CD4-positive, alpha-beta T cell treated with Interferon alpha-2 for 1 hour (primary cell): ENCODE measurements around the gene IL1RAPL1.

Experiments used
- DNase-seq, 2 donors: peaks; one replicate each; pipeline ENCODE4 v3.0.0-alpha.2; 2020 to 2022

IL1RAPL1 gene

GRCh38 chrX:29138003-29138402 lies 550.8 kb downstream of the IL1RAPL1 start:
- DNase-seq = no peak

DNA sequence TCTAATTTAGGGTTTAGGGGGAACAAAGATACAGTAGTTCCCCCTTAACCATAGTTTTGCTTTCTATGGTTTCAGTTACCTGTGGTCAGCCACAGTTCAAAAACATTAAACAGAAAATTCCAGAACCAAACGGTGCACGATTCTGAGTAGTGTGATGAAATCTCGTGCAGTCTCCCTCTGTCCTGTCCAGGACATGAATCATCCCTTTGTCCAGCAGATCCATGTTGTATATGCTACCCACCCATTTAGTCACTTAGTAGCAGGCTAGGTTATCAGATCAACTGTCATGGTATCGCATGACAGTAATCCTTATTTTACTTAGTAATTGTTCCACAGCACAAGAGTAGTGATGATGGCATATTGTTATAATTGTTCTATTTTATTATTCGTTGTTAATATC lies 556.1 kb downstream of the IL1RAPL1 start:
- no peak for DNase-seq

DNA sequence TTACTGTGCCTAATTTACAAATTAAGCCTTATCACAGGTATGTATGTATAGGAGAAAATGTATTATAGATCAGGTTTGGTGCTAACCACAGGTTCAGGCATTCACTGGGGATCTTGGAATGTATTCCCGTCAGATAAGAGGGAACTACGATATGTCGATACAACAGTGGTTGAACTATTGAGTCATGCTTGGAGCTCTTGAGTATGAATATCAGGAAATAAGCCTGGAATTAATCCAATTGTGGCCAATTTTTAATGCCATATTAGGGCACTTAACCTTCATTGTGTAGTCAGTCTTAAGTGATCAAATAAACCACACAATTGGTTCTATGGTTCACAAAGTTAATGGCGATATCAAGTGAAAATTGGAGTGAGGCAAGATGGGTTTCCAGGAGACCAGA lies 556.5 kb downstream of the IL1RAPL1 start:
- DNase-seq = no peak

DNA sequence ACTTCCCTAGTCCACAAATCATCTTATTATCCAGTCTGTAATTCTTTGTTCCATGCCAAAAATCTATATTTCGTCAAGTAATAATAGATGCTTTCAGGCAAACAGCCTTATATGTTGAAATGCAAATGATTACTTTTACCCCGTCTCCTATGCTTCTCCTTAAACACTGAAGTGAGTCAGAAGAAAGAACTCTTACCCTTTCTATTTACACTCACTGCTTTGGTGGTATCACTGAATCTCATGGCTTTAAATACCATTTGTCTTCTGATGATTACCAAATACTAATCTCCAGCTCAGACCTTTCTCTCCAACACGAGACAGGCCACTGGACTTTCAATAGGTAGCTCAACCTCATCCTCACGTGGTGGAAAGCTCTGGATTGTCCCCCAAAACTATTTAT lies 558.1 kb downstream of the IL1RAPL1 start:
- DNase-seq = no peak

- DNase-seq = no peak
These were observed 561.3 kb downstream of the IL1RAPL1 start for GRCh38 chrX:29148511-29148910.

- DNase-seq = no peak
These were observed 568.0 kb downstream of the IL1RAPL1 start for GRCh38 chrX:29155286-29155685.

DNA sequence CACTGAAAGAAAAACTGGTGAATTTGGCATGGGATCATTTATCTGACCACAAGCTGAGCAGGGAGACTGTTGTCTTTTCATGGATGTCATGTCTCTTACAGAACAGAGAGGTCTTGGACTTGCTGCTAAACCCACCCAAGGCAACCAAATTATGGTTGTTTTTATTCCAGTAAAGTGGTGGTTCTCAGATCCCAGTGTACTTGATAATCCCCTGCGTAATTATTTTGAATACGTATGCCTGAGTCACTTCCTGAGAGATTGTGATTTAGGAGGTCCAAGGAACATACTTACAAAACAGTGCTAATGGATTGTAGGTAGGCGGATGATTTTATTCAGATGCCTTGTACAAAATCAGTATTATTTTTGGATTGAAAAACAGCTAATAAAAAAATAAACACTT lies 585.6 kb downstream of the IL1RAPL1 start:
- no peak for DNase-seq

GRCh38 chrX:29187264-29187663 lies 600.0 kb downstream of the IL1RAPL1 start:
- no peak for DNase-seq

DNA sequence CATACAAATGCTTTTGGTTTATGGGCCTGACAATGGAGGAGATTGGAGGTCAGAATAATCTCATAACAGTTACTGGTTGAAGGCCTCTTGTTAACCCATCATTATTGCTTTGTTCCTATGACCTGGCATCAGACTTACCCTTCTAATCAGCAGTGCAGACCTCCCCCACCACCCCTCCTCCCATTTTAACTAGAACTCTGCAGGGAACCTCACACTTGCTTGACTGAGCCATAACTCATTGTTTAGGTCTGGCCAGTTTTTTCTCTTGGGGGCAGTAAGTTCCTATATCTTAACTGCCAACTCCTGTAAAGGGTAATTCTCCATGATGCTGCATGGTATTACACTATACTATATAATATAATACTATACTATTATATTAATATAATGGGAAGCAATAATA lies 609.3 kb downstream of the IL1RAPL1 start:
- no peak for DNase-seq

DNA sequence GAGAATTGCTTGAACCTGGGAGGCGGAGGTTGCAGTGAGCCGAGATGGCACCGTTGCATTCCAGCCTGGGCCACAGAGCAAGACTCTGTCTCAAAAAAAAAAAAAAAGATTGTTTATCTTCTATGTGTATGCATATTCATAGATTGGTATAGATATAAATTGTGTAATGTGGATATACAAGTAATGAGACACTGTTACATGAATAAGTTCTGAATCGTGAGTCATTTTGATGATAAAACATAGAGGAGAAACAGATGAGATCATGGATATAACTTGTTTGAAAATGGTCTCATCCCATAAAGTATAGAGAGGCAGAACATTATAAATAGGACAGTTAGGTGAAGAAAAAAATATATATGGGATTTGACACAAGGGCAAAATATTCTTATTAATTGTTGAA lies 628.0 kb downstream of the IL1RAPL1 start:
- no peak for DNase-seq

- DNase-seq = no peak
These were observed 638.4 kb downstream of the IL1RAPL1 start for GRCh38 chrX:29225670-29226069.

DNA sequence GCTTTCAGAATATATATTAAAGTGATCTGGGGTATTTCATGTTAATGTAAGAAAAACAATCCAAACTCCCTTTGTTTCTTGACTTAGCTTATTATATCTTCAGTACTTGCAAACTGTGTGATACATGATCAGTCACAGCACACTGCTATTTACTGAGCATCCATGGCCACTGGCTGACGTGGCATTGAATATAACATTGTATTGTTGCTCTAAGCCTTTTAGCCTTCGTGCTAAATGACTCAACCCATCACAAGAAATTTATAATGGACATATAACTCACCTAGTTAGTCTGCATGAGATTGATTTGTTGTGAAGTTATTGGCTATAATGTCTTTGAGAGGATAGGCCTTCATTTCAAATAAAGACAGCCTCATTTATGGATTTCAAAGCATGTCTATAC lies 642.6 kb downstream of the IL1RAPL1 start:
- DNase-seq = no peak

GRCh38 chrX:29231800-29232199 lies 644.6 kb downstream of the IL1RAPL1 start:
- no peak for DNase-seq

- no peak for DNase-seq
These were observed 646.4 kb downstream of the IL1RAPL1 start for GRCh38 chrX:29233592-29234183.

DNA sequence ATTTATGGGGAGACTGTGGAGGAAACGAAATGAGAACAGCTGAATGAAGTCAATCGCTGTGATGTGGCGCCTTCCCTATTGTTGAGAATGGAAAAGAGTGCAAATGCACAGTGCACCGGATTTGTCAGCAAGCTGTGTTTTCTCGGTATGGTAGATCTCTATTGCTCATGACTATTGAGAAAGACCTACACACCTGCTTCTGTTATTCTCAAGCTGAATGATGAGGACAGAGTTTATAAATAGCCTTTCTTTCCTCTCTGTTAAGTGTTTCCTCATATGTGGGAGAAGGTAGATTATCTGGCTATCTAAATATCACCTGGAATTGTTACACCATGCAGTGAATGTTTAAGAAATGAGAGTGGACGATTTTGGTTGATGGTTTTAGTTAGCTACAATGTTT lies 650.7 kb downstream of the IL1RAPL1 start:
- no peak for DNase-seq

GRCh38 chrX:29241809-29242208 lies 654.6 kb downstream of the IL1RAPL1 start:
- DNase-seq = no peak

GRCh38 chrX:29242856-29243255 lies 655.6 kb downstream of the IL1RAPL1 start:
- DNase-seq = no peak

DNA sequence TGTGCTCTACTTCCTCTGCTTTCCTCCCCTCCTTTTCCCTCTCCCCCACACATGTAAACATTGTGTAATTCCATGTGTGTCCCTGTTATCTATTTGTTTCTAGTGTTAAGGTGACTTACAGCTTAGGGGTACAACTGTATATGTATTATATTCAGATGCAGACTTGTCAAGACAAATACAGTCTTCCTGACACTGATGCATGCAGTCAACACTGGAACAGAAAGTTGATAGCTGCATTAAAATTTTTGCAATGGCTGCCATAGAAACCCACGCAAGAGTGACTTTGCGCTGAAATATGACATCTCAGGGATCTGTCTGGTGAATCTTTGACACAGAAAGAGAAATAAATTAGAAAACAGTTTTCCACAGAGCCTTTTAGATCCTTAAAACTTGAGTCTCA lies 656.7 kb downstream of the IL1RAPL1 start:
- no peak for DNase-seq

DNA sequence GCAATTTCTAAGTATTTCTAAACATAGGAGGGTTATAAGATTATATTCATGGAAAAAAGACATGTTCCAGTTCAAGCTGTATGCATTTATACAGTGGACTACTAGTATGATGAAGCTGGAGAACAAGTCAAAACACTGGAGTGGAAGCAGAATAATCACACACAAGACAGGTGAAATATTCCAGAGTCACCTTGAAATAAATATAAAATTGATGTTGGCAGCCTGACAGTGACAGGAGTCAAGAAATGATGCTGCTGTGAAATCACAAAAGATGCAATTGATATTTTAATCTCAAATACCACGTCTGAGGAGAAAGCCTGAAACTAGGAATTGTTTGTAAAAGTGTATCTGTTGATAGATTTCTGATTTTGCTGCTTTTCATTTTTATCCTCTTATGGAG lies 667.3 kb downstream of the IL1RAPL1 start:
- DNase-seq = no peak

DNA sequence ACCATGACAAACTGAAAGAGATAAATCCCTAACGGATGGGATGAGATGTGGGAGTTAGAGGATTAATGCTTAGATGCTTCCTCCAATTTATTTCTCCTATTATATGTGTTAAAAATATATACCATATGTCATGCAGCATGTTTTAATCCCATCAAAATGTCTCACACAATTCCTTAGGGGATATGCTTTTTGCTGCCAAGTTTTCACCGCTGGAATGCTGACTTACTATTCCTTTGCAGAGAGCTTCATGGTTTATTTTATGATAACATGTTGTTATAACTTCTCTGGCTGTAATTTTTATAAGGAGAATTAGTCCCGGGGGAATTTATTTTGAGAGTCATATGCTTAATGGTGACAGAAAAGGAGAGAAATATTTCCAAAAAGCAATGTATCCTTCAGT lies 670.3 kb downstream of the IL1RAPL1 start:
- DNase-seq = no peak

DNA sequence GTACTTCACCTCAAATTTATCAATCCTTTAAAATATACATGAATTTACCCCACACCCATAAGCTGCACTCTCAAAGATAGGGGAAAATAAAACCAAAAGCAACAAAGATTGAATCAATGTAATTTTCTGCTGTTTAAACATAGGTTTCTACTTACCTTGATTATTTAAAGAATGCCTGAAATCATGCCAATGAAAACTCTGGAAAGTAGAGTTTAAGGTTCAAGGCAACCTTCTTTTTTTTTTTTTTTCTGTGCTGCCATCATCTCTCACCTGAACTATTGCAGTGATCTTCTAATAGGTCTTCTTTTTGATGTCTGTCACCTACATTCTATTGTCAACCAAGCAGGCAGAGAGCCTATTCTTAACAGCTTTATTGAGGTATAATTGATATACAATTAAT lies 682.1 kb downstream of the IL1RAPL1 start:
- DNase-seq = no peak

GRCh38 chrX:29274517-29274916 lies 687.3 kb downstream of the IL1RAPL1 start:
- DNase-seq = no peak

DNA sequence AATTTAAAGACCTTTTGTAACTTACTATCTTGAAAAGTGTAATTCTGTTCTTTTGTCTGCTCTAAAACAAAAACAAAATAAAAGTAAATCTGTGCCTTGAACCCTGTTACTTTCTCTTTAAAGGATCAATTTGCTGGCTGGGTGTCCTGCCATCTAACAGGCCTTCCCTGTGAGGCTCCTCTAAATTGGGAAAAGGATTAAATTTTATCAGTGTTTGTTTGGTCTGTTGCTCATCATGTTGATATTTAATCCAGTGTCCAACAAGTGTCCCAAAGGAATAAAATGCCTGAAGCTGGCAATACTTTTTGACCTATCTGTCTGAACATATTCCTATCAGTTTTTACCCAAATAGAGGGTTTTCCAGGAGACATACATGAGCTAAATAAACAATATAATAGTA lies 688.7 kb downstream of the IL1RAPL1 start:
- DNase-seq = no peak

GRCh38 chrX:29281078-29281742 lies 694.0 kb downstream of the IL1RAPL1 start:
- DNase-seq = no peak

- DNase-seq = no peak
These were observed 698.4 kb downstream of the IL1RAPL1 start for GRCh38 chrX:29285664-29286063.
